Ascending aorta (tissue), 2 donors: Measurements from ENCODE around the gene FXYD2. TPM values are rescaled to one million over a fixed set of nuclear protein-coding genes. Genes with fewer than 3 reads are reported as not detected.

Source experiments
- DNase-seq, 2 donors: peaks; one replicate each; pipeline ENCODE4 v3.0.0-alpha.2; 2019; ENCODE audit warnings: low spot score in 2 of 2
- H3K27ac ChIP-seq, 2 donors: fragments of 200-600 bp; sonication (generic); one replicate each; pipeline ENCODE4 v1.5.1; 2016 to 2017; ENCODE audit warnings: mild to moderate bottlenecking in 1 of 2
- H3K27me3 ChIP-seq: fragments of 200-600 bp; sonication (generic); one replicate; pipeline ENCODE4 v1.5.1; 2017
- H3K36me3 ChIP-seq, 2 donors: fragments of 200-600 bp; sonication (generic); one replicate each; pipeline ENCODE4 v1.5.1; 2016
- H3K4me1 ChIP-seq, 2 donors: fragments of 200-600 bp; sonication (generic); one replicate each; pipeline ENCODE4 v1.5.1; 2016 to 2017; ENCODE audit warnings: mild to moderate bottlenecking in 1 of 2
- H3K4me3 ChIP-seq, 2 donors: fragments of 200-600 bp; sonication (generic); one replicate each; pipeline ENCODE4 v1.5.1; 2016 to 2017; ENCODE audit warnings: mild to moderate bottlenecking in 1 of 2
- H3K9me3 ChIP-seq, 2 donors: fragments of 200-600 bp; sonication (generic); one replicate each; pipeline ENCODE4 v1.5.1; 2016
- intact Hi-C: fragments of 100-400 bp; cut with DNase I; formaldehyde crosslinking; loops from one replicate; pipeline ENCODE4 v1.15.1; 2023
- total RNA-seq: library from RNA; depleted of rRNA; stranded (reverse); fragments of >200 nt; gene quantifications from one replicate; pipeline ENCODE4 v1.1.0, GENCODE V29; 2016
- TF ChIP-seq, protein P1 (sequence below), 3 experiments: fragments of 200-600 bp in 2 of 3; fragments of 450-650 bp in 1 of 3; sonication (generic) in 2 of 3; IDR thresholded peaks; one replicate each; pipeline ENCODE4 v1.5.1; 2016 to 2019; ENCODE audit warnings: antibody characterized with exemption in 3 of 3, mild to moderate bottlenecking in 1 of 3, moderate library complexity in 1 of 3

FXYD2 gene
- total RNA-seq, 1 donor from 2014 or later, result not detected

DNA sequence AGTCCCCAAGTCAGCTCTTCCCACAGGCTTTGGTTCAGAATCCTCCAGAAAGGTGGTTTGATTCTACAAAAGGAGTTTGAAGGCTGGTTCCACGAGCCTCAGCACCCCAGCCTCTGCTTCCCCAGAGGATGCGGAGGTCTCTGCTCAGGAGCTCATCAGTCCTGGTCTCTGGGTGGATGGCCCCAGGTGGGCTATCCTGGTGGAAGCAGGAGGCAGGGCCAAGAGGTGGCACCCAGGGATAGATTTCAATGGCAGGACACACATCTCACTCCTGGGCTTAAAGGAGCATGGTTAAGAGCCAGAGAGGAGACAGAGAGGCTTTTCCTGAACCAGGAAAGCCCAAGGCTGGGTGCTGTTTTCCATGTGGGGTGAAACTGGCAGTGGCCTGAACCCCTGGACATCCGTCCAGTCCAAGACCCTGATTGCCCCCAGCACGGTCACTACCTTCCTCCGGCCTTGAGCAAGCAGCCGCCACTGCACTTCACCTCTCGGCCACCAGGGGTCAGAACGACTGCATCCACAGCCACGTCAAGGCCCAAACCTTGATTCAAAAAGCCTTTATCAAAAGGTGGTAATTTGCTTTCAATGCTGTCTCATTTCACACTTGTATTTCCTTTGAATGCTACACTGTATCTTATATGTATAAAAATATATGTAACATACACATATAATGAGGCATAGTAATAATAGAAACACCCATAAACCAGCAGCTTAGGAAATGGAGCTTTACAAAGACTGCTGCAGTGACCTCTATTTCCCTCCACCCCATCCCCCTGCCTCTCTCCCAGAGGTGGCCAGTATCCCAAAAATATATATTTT lies 19.3 kb upstream of the FXYD2 start:
- Histone ChIP-seq H3K9me3 (no peaks in the 10 kb centered on the region), H3K36me3 (no peaks in the 10 kb centered on the region), H3K4me1 (no peaks in the 10 kb centered on the region), H3K27me3 (no peaks in the 10 kb centered on the region), H3K4me3 (no peak overlapping the region), H3K27ac (no peak overlapping the region)
- TF ChIP-seq, protein P1, sequence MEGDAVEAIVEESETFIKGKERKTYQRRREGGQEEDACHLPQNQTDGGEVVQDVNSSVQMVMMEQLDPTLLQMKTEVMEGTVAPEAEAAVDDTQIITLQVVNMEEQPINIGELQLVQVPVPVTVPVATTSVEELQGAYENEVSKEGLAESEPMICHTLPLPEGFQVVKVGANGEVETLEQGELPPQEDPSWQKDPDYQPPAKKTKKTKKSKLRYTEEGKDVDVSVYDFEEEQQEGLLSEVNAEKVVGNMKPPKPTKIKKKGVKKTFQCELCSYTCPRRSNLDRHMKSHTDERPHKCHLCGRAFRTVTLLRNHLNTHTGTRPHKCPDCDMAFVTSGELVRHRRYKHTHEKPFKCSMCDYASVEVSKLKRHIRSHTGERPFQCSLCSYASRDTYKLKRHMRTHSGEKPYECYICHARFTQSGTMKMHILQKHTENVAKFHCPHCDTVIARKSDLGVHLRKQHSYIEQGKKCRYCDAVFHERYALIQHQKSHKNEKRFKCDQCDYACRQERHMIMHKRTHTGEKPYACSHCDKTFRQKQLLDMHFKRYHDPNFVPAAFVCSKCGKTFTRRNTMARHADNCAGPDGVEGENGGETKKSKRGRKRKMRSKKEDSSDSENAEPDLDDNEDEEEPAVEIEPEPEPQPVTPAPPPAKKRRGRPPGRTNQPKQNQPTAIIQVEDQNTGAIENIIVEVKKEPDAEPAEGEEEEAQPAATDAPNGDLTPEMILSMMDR (IDR thresholded peaks at IDR 0.05), result peak; percentile 82 to 94 (median 94)
- peak in 1 of 2 donors; percentile 87 for DNase-seq
- intact Hi-C loops, result loop anchor here (1.0 to 2.0 kb wide), 2 partner anchors 103 to 209 kb away; no protein-coding TSS in a partner anchor

GRCh38 chr11:117842131-117842941 lies 17.8 kb upstream of the FXYD2 start:
- H3K4me1 ChIP-seq, result no peaks in the 10 kb centered on the region
- H3K9me3 ChIP-seq, result no peaks in the 10 kb centered on the region
- DNase-seq, result no peak
- peak overlapping the region in 1 of 2 donors; percentile 22 for H3K27ac ChIP-seq
- H3K36me3 ChIP-seq, result no peaks in the 10 kb centered on the region
- H3K4me3 ChIP-seq, result no peak overlapping the region
- H3K27me3 ChIP-seq, result no peaks in the 10 kb centered on the region
- TF ChIP-seq, protein P1 (IDR thresholded peaks at IDR 0.05), result no peak
- intact Hi-C loops, result no loop called here

DNA sequence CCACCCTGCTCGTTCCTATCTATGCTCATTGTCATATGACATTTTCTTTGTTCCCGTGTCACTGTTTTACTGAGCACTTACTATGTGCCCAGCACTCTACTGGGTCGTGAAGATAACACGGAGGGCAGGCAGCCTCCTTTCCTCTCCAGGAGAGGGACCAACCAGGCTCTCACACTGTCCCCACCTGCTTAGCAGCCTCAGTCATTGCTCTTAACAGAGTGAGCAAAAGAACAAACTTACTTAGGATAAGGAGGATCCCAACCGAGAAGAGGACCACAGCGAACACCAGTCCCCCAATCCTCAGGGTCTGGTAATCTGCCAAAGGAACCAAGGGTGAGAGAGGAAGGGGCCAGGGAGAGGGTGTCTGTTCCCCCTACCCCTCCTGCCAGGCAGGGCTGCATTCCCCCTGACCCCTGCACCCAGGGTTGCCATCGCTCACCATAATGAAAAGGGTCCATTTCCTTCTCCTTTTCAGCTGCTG lies 17.0 kb upstream of the FXYD2 start:
- peak overlapping the region in 1 of 2 donors; percentile 22 for H3K27ac ChIP-seq
- H3K4me3 ChIP-seq, result no peak overlapping the region
- no peak for DNase-seq
- H3K36me3 ChIP-seq, result no peaks in the 10 kb centered on the region
- intact Hi-C loops, result no loop called here
- no peaks in the 10 kb centered on the region for H3K4me1 ChIP-seq
- H3K27me3 ChIP-seq, result no peaks in the 10 kb centered on the region
- no peaks in the 10 kb centered on the region for H3K9me3 ChIP-seq
- TF ChIP-seq, protein P1 (IDR thresholded peaks at IDR 0.05), result no peak

DNA sequence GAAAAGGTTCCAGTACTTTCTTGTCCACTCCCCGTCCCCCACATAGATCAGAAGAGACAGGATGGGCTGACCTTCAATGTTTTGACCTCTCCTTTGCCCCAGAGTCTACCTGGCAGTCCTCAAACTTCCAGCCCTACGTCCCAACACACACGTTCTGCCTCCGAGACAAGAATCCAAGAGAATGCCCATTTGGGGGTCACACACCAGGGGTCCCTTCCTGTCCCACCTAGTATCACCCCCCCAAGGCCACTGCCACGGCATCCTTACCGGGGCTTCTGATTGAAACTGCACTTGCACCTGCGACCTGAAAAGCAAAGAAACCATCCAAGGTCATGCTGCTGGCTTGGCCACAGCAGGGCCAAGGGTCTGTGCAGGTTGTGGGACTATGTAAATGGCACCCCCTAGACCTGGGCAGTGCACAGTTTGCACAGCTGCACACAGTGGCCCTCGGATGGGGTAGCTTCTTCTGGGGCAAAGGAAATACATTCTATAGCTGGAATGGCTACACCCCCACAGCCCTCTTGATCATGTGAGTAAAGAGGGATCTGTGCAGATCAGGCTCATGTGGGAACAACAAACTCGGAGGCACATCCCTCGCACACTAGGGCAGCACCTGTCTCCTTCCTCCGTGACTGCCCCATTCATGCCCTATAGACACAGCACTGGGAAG lies 16.5 kb upstream of the FXYD2 start:
- intact Hi-C loops, result no loop called here
- DNase-seq, result no peak
- Histone ChIP-seq H3K4me1 (no peaks in the 10 kb centered on the region), H3K27ac (peak overlapping the region in 1 of 2 donors; percentile 22), H3K36me3 (no peaks in the 10 kb centered on the region), H3K9me3 (no peaks in the 10 kb centered on the region), H3K27me3 (no peaks in the 10 kb centered on the region), H3K4me3 (no peak overlapping the region)
- TF ChIP-seq, protein P1 (IDR thresholded peaks at IDR 0.05), result no peak
